Kidney capillary endothelial cell (primary cell): ENCODE measurements around the gene SLC4A5.

Experiments
- DNase-seq: peaks from one replicate; pipeline ENCODE4 v3.0.0-alpha.2; 2018; ENCODE audit warnings: low spot score

The SLC4A5 gene

GRCh38 chr2:74343316-74343715, at the start of gene SLC4A5:
Gene SLC4A5, minus strand, starts transcription at chr2:74343416. Its CDS starts 28,393 bp downstream, at chr2:74315023.
- DNase-seq = no peak

- DNase-seq = no peak
Measured at GRCh38 chr2:74392449-74392743, 49.2 kb upstream of the SLC4A5 start.

GRCh38 chr2:74391580-74392448, 48.6 kb upstream of the SLC4A5 start:
- DNase-seq = peak; percentile 84

GRCh38 chr2:74391209-74391579, 48.0 kb upstream of the SLC4A5 start:
- DNase-seq = peak; percentile 30

GRCh38 chr2:74390606-74391005, 47.4 kb upstream of the SLC4A5 start:
- no peak for DNase-seq

GRCh38 chr2:74387346-74387745, 44.1 kb upstream of the SLC4A5 start:
- DNase-seq = no peak

- no peak for DNase-seq
Measured at GRCh38 chr2:74385396-74385795, 42.2 kb upstream of the SLC4A5 start.

GRCh38 chr2:74384051-74384450, 40.8 kb upstream of the SLC4A5 start:
- no peak for DNase-seq

- no peak for DNase-seq
Measured at GRCh38 chr2:74383254-74383653, 40.0 kb upstream of the SLC4A5 start.

GRCh38 chr2:74381751-74382150, 38.5 kb upstream of the SLC4A5 start:
- no peak for DNase-seq

GRCh38 chr2:74379851-74380789, 36.9 kb upstream of the SLC4A5 start, which contains the start of gene DCTN1:
Gene DCTN1, minus strand, starts transcription at chr2:74380311. Its CDS starts 274 bp downstream, at chr2:74380037.
- DNase-seq = peak; percentile 23

GRCh38 chr2:74378007-74378406, 34.8 kb upstream of the SLC4A5 start:
- DNase-seq = no peak

- no peak for DNase-seq
Measured at GRCh38 chr2:74375838-74376237, 32.6 kb upstream of the SLC4A5 start.

GRCh38 chr2:74374509-74375205, 31.4 kb upstream of the SLC4A5 start:
- no peak for DNase-seq

- no peak for DNase-seq
Measured at GRCh38 chr2:74373985-74374384, 30.8 kb upstream of the SLC4A5 start.

- DNase-seq = no peak
Measured at GRCh38 chr2:74373221-74373676, 30.0 kb upstream of the SLC4A5 start.

- DNase-seq = no peak
Measured at GRCh38 chr2:74372674-74373073, 29.5 kb upstream of the SLC4A5 start.

GRCh38 chr2:74371421-74371820, 28.2 kb upstream of the SLC4A5 start:
- no peak for DNase-seq

- DNase-seq = no peak
Measured at GRCh38 chr2:74369976-74370375, 26.8 kb upstream of the SLC4A5 start.

GRCh38 chr2:74368499-74368898, 25.3 kb upstream of the SLC4A5 start:
- no peak for DNase-seq

- no peak for DNase-seq
Measured at GRCh38 chr2:74367789-74368188, 24.6 kb upstream of the SLC4A5 start.

- DNase-seq = no peak
Measured at GRCh38 chr2:74366036-74366435, 22.8 kb upstream of the SLC4A5 start.
